ENCODE data around the gene TCF7. TPM values are rescaled to one million over a fixed set of nuclear protein-coding genes. Genes with fewer than 3 reads are reported as not detected.
A peak's percentile ranks its signal among the peaks of the same experiment; 100 is the strongest.

Gene TCF7
- polyA plus RNA-seq, 1 of the 3 experiments (the other 2 are of a cell fraction): 2.7 TPM

DNA sequence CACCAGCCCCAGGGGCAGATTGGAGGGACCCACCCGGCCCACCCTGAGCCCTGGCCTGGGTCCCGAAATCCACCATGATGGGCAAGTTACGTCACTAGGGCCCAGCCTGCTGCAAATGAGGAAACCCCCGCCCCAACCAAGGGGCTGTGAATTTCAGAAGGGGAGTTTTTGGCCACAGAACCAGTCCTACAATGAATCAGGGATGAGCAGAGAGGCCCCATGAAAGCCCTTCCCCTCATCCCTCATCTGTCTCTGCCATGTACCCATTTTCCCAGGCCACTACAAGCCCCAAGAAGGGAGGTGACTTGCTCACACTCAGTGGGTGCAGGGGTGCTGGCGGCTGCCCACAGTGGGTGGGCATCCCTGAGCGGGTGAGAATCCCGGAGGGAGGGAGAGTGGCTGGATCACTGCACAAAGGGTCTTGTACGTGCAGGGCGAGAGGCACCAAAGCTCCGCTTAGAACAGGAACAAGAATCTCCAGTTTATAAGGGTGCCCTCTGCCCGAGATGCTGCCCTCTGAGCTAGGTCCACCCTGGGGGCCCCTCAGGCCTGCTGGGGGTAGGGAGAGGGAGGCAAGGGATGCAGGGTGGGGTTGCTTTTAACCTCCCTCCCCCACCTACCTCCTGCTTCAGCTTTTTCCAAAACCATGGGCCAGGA, 10.4 kb upstream of the TCF7 start:
- no peak for DNase-seq
- TF ChIP-seq, protein P1, sequence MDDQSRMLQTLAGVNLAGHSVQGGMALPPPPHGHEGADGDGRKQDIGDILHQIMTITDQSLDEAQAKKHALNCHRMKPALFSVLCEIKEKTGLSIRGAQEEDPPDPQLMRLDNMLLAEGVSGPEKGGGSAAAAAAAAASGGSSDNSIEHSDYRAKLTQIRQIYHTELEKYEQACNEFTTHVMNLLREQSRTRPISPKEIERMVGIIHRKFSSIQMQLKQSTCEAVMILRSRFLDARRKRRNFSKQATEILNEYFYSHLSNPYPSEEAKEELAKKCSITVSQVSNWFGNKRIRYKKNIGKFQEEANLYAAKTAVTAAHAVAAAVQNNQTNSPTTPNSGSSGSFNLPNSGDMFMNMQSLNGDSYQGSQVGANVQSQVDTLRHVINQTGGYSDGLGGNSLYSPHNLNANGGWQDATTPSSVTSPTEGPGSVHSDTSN (IDR thresholded peaks at IDR 0.05): no peak
- TF ChIP-seq JUND (IDR thresholded peaks at IDR 0.05): no peak
- TF ChIP-seq FOSL2 (IDR thresholded peaks at IDR 0.05; ENCODE audit: borderline replicate concordance, low read depth): no peak
- TF ChIP-seq MXI1 (IDR thresholded peaks at IDR 0.05; ENCODE audit: low read depth, low read length): no peak
- no peak for TF ChIP-seq GATA2 (CRISPR knock-in tag; IDR thresholded peaks at IDR 0.05)
- TF ChIP-seq YY1 (IDR thresholded peaks at IDR 0.05; ENCODE audit: low read depth): no peak
- no peak for TF ChIP-seq POLR2AphosphoS5 (IDR thresholded peaks at IDR 0.05; ENCODE audit: low read depth, low read length)
- no peak for TF ChIP-seq EZH2phosphoT487 (IDR thresholded peaks at IDR 0.05; ENCODE audit: borderline replicate concordance, low read depth)
- no peak for TF ChIP-seq FOXJ3 (CRISPR knock-in tag; IDR thresholded peaks at IDR 0.05)
- TF ChIP-seq, protein P2, sequence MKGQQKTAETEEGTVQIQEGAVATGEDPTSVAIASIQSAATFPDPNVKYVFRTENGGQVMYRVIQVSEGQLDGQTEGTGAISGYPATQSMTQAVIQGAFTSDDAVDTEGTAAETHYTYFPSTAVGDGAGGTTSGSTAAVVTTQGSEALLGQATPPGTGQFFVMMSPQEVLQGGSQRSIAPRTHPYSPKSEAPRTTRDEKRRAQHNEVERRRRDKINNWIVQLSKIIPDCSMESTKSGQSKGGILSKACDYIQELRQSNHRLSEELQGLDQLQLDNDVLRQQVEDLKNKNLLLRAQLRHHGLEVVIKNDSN (IDR thresholded peaks at IDR 0.05; ENCODE audit: borderline replicate concordance, low read depth): no peak
- TF ChIP-seq FOXM1 (IDR thresholded peaks at IDR 0.05; ENCODE audit: low read depth): no peak
- TF ChIP-seq, protein P3, sequence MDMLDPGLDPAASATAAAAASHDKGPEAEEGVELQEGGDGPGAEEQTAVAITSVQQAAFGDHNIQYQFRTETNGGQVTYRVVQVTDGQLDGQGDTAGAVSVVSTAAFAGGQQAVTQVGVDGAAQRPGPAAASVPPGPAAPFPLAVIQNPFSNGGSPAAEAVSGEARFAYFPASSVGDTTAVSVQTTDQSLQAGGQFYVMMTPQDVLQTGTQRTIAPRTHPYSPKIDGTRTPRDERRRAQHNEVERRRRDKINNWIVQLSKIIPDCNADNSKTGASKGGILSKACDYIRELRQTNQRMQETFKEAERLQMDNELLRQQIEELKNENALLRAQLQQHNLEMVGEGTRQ (IDR thresholded peaks at IDR 0.05; ENCODE audit: borderline replicate concordance, low read depth, low read length): no peak
- no peak for TF ChIP-seq CHD2 (IDR thresholded peaks at IDR 0.05; ENCODE audit: low read length, partially characterized antibody)
- TF ChIP-seq NRF1 (IDR thresholded peaks at IDR 0.05; ENCODE audit: low read depth, low read length): no peak
- TF ChIP-seq SMC3 (IDR thresholded peaks at IDR 0.05; ENCODE audit: low read depth, low read length): no peak
- TF ChIP-seq, protein P4, sequence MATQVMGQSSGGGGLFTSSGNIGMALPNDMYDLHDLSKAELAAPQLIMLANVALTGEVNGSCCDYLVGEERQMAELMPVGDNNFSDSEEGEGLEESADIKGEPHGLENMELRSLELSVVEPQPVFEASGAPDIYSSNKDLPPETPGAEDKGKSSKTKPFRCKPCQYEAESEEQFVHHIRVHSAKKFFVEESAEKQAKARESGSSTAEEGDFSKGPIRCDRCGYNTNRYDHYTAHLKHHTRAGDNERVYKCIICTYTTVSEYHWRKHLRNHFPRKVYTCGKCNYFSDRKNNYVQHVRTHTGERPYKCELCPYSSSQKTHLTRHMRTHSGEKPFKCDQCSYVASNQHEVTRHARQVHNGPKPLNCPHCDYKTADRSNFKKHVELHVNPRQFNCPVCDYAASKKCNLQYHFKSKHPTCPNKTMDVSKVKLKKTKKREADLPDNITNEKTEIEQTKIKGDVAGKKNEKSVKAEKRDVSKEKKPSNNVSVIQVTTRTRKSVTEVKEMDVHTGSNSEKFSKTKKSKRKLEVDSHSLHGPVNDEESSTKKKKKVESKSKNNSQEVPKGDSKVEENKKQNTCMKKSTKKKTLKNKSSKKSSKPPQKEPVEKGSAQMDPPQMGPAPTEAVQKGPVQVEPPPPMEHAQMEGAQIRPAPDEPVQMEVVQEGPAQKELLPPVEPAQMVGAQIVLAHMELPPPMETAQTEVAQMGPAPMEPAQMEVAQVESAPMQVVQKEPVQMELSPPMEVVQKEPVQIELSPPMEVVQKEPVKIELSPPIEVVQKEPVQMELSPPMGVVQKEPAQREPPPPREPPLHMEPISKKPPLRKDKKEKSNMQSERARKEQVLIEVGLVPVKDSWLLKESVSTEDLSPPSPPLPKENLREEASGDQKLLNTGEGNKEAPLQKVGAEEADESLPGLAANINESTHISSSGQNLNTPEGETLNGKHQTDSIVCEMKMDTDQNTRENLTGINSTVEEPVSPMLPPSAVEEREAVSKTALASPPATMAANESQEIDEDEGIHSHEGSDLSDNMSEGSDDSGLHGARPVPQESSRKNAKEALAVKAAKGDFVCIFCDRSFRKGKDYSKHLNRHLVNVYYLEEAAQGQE (IDR thresholded peaks at IDR 0.05; ENCODE audit: low read depth, low read length): no peak
- TF ChIP-seq RAD21 (IDR thresholded peaks at IDR 0.05; ENCODE audit: low read length): no peak
- ChIA-PET CTCF (interaction anchor here (0.7 to 2.9 kb wide), 4 partner anchors 8 to 29 kb away, joined by 3 to 15 read pairs (median 4); no protein-coding TSS in a partner anchor), POLR2A (interaction anchor here (0.7 kb wide), 1 partner anchor 61 kb away, joined by 3 read pairs; no protein-coding TSS in a partner anchor)
- Histone ChIP-seq H4K20me1 (ENCODE audit: insufficient read depth) (no peaks in the 10 kb centered on the region), H3K36me3 (replicated peaks in 1 of 2; ENCODE audit: control insufficient read depth in 1 of 2, insufficient read depth in 2 of 2, low read length in 1 of 2) (no peaks in the 10 kb centered on the region), H2AFZ (ENCODE audit: low read depth) (no peak overlapping the region), H3K9ac (no peak overlapping the region), H3K4me2 (no peak overlapping the region), H3F3A (replicated peaks; ENCODE audit: insufficient read depth) (peaks cover 5% of the 10 kb centered on the region), H3K79me2 (ENCODE audit: insufficient read depth) (no peaks in the 10 kb centered on the region), H3K9me3 (no peaks in the 10 kb centered on the region), H3K4me3 (ENCODE audit: low read depth in 2 of 2, low read length in 1 of 2) (no peak overlapping the region), H3K27ac (ENCODE audit: low read depth in 2 of 2, low read length in 1 of 2) (peak overlapping the region in 1 of 2 experiments; percentile 100; a peak in 2 of 4 replicates), H3K27me3 (ENCODE audit: insufficient read depth) (no peaks in the 10 kb centered on the region), H3K9me2 (no peaks in the 10 kb centered on the region), H3K4me1 (ENCODE audit: control insufficient read depth in 1 of 2, insufficient read depth in 2 of 2, low read depth in 1 of 2, low read length in 1 of 2) (peaks cover 13 to 83% of the 10 kb centered on the region in 2 experiments)
- WGBS (ENCODE audit: low lambda C conversion rate): 88% methylated on average over 9 of the region's 11 CpGs

All from SK-N-SH (cell line).